Keratinocyte (primary cell): ENCODE results near the gene TMEM200C. TPM values are rescaled to one million over a fixed set of nuclear protein-coding genes. Genes with fewer than 3 reads are reported as not detected.

Source experiments
- DNase-seq: peaks from one replicate; pipeline ENCODE4 v3.0.0-alpha.2; 2011; ENCODE audit warnings: low read depth, missing footprints, low spot score
- FAIRE-seq: peaks from 2 replicates; lab custom pipeline; 2011; peaks lifted over from hg19 to GRCh38; lab: Jason Lieb, UNC
- H2AFZ ChIP-seq: 2 replicates; pipeline ENCODE4 v1.6.0; 2012; ENCODE audit warnings: low read length, control low read depth, inconsistent platforms; ENCODE audit not compliant: control insufficient read depth
- H3K27ac ChIP-seq: 2 replicates; pipeline ENCODE4 v1.5.1; 2011; ENCODE audit warnings: low read length; ENCODE audit not compliant: control insufficient read depth, insufficient read depth
- H3K27me3 ChIP-seq: 3 replicates; pipeline ENCODE4 v1.6.0; 2011; ENCODE audit warnings: low read length; ENCODE audit not compliant: control insufficient read depth, insufficient read depth; ENCODE audit errors: extremely low read depth
- H3K36me3 ChIP-seq, 2 experiments: 2 replicates in 1 of 2; 3 replicates in 1 of 2; pipeline ENCODE4 v1.5.1; 2011; ENCODE audit warnings: low read length in 2 of 2, mild to moderate bottlenecking in 1 of 2; ENCODE audit not compliant: control insufficient read depth in 2 of 2, insufficient read depth in 2 of 2; ENCODE audit errors: extremely low read depth in 1 of 2
- H3K4me1 ChIP-seq: 3 replicates; pipeline ENCODE4 v1.5.1; 2011; ENCODE audit warnings: low read length; ENCODE audit not compliant: control insufficient read depth, insufficient read depth; ENCODE audit errors: extremely low read depth
- H3K4me2 ChIP-seq: 3 replicates; pipeline ENCODE4 v1.6.0; 2011; ENCODE audit warnings: low read depth, low read length; ENCODE audit not compliant: control insufficient read depth, insufficient read depth; ENCODE audit errors: extremely low read depth
- H3K4me3 ChIP-seq, 3 experiments: fragments of 200-600 bp in 1 of 3; sonication (generic) in 1 of 3; 2 replicates in 2 of 3; 3 replicates in 1 of 3; pipeline ENCODE4 v1.5.1; 2011 to 2016; ENCODE audit warnings: low read length in 3 of 3, mild to moderate bottlenecking in 3 of 3, control low read depth in 2 of 3, inconsistent platforms in 1 of 3, low read depth in 1 of 3, mixed read lengths in 1 of 3, mixed run types in 1 of 3, moderate library complexity in 1 of 3; ENCODE audit not compliant: control insufficient read depth in 2 of 3, insufficient read depth in 2 of 3; ENCODE audit errors: extremely low read depth in 1 of 3
- H3K79me2 ChIP-seq: 2 replicates; pipeline ENCODE4 v1.6.0; 2012; ENCODE audit warnings: low read length; ENCODE audit not compliant: control insufficient read depth, insufficient read depth
- H3K9ac ChIP-seq: 3 replicates; pipeline ENCODE4 v1.6.0; 2011; ENCODE audit warnings: low read length; ENCODE audit not compliant: control insufficient read depth, insufficient read depth; ENCODE audit errors: extremely low read depth
- H3K9me1 ChIP-seq: 3 replicates; pipeline ENCODE4 v1.6.0; 2011; ENCODE audit warnings: low read length; ENCODE audit not compliant: control insufficient read depth, insufficient read depth; ENCODE audit errors: extremely low read depth
- H3K9me3 ChIP-seq: 2 replicates; pipeline ENCODE4 v1.5.1; 2012; ENCODE audit warnings: low read depth, low read length; ENCODE audit not compliant: control insufficient read depth
- H4K20me1 ChIP-seq: 3 replicates; pipeline ENCODE4 v1.6.0; 2011; ENCODE audit warnings: low read length; ENCODE audit not compliant: control insufficient read depth, insufficient read depth; ENCODE audit errors: extremely low read depth
- EZH2 ChIP-seq: IDR thresholded peaks from one replicate; pipeline ENCODE4 v1.6.1; 2012; ENCODE audit warnings: inconsistent platforms, mild to moderate bottlenecking, low read length, moderate library complexity
- dilution Hi-C: fragments of 300-500 bp; cut with MboI; formaldehyde crosslinking; loops from one replicate; pipeline ENCODE4 v1.7.0; 2020; ENCODE audit warnings: low sequenced_read_pairs; ENCODE audit not compliant: extremely low pct_ligation_motif_present
- polyA plus RNA-seq, 5 experiments: library from polyadenylated mRNA; depleted of rRNA in 3 of 5; stranded (reverse) in 3 of 5; stranded (forward) in 1 of 5; unstranded in 1 of 5; fragments of >200 nt; gene quantifications; 1 replicate in 1 of 5; 2 replicates in 3 of 5; 3 replicates in 1 of 5; pipeline versions ENCODE4 v1.2.1 to v1.2.3, GENCODE V29; 2011 to 2012; ENCODE audit warnings: missing spikeins in 2 of 5, low read depth in 1 of 5, low replicate concordance in 1 of 5
- TF ChIP-seq, protein P1 (sequence below), 3 experiments: IDR thresholded peaks in 1 of 3; conservative IDR thresholded peaks in 1 of 3; optimal IDR thresholded peaks in 1 of 3; 2 replicates in 2 of 3; 3 replicates in 1 of 3; pipeline versions ENCODE3 to v1.5.1; 2011; ENCODE audit warnings: low read length in 3 of 3, mild to moderate bottlenecking in 3 of 3, moderate library complexity in 2 of 3, control low read depth in 1 of 3, inconsistent platforms in 1 of 3; ENCODE audit not compliant: insufficient read depth in 2 of 3; ENCODE audit errors: extremely low read depth in 1 of 3

TMEM200C gene
- polyA plus RNA-seq, 1 donor (not counting 4 experiments of a cell fraction or from before 2014, with no cell fraction given) = not detected

GRCh38 chr18:5891854-5892215 is 3.5 kb downstream of the TMEM200C start:
- no peaks in the 10 kb centered on the region for H4K20me1 ChIP-seq
- H3K79me2 ChIP-seq = no peaks in the 10 kb centered on the region
- H2AFZ ChIP-seq = no peak overlapping the region
- FAIRE-seq (no peak), DNase-seq (no peak)
- no peak overlapping the region for H3K27ac ChIP-seq
- H3K9ac ChIP-seq = no peak overlapping the region
- no peaks in the 10 kb centered on the region for H3K9me3 ChIP-seq
- no peaks in the 10 kb centered on the region for H3K9me1 ChIP-seq
- dilution Hi-C loops = no loop called here
- no peak overlapping the region for H3K4me2 ChIP-seq
- H3K4me1 ChIP-seq = no peaks in the 10 kb centered on the region
- H3K27me3 ChIP-seq = peaks cover 73% of the 10 kb centered on the region
- no peak for TF ChIP-seq EZH2
- TF ChIP-seq, protein P1, sequence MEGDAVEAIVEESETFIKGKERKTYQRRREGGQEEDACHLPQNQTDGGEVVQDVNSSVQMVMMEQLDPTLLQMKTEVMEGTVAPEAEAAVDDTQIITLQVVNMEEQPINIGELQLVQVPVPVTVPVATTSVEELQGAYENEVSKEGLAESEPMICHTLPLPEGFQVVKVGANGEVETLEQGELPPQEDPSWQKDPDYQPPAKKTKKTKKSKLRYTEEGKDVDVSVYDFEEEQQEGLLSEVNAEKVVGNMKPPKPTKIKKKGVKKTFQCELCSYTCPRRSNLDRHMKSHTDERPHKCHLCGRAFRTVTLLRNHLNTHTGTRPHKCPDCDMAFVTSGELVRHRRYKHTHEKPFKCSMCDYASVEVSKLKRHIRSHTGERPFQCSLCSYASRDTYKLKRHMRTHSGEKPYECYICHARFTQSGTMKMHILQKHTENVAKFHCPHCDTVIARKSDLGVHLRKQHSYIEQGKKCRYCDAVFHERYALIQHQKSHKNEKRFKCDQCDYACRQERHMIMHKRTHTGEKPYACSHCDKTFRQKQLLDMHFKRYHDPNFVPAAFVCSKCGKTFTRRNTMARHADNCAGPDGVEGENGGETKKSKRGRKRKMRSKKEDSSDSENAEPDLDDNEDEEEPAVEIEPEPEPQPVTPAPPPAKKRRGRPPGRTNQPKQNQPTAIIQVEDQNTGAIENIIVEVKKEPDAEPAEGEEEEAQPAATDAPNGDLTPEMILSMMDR (optimal IDR thresholded peaks at IDR 0.05 in 1 of 3, IDR thresholded peaks at IDR 0.05 in 1 of 3, conservative IDR thresholded peaks at IDR 0.05 in 1 of 3; ENCODE audit: extremely low read depth in 1 of 3, insufficient read depth in 2 of 3, low read length in 3 of 3) = no peak
- H3K36me3 ChIP-seq = no peaks in the 10 kb centered on the region
- no peak overlapping the region for H3K4me3 ChIP-seq

GRCh38 chr18:5891184-5891853 is 4.0 kb downstream of the TMEM200C start:
- H2AFZ ChIP-seq = no peak overlapping the region
- peak; percentile 39 for TF ChIP-seq EZH2
- TF ChIP-seq, protein P1 (optimal IDR thresholded peaks at IDR 0.05 in 1 of 3, IDR thresholded peaks at IDR 0.05 in 1 of 3, conservative IDR thresholded peaks at IDR 0.05 in 1 of 3; ENCODE audit: extremely low read depth in 1 of 3, insufficient read depth in 2 of 3, low read length in 3 of 3) = no peak
- H3K9me3 ChIP-seq = no peaks in the 10 kb centered on the region
- H3K4me1 ChIP-seq = no peaks in the 10 kb centered on the region
- DNase-seq = no peak
- no peak for FAIRE-seq
- H3K79me2 ChIP-seq = no peaks in the 10 kb centered on the region
- H4K20me1 ChIP-seq = no peaks in the 10 kb centered on the region
- H3K9ac ChIP-seq = no peak overlapping the region
- dilution Hi-C loops = no loop called here
- no peaks in the 10 kb centered on the region for H3K36me3 ChIP-seq
- H3K27ac ChIP-seq = no peak overlapping the region
- H3K4me2 ChIP-seq = peak overlapping the region; percentile 51
- peaks cover 68% of the 10 kb centered on the region for H3K27me3 ChIP-seq
- no peaks in the 10 kb centered on the region for H3K9me1 ChIP-seq
- H3K4me3 ChIP-seq = no peak overlapping the region
